IPS-18c (cell line): ENCODE measurements around the gene FAM219A.

Experiments used
- H3K4me3 ChIP-seq: 2 replicates; pipeline ENCODE4 v1.7.0; 2013; ENCODE audit warnings: low read depth, mild to moderate bottlenecking, low read length, moderate library complexity; ENCODE audit not compliant: insufficient read depth
- H3K9me3 ChIP-seq: one replicate; pipeline ENCODE4 v1.6.1; 2013; ENCODE audit warnings: mild to moderate bottlenecking, low read length, moderate library complexity; ENCODE audit not compliant: control insufficient read depth, insufficient read depth

Gene FAM219A

GRCh38 chr9:34398875-34399274 lies 59.5 kb downstream of the FAM219A start:
- no peak overlapping the region for H3K4me3 ChIP-seq
- no peaks in the 10 kb centered on the region for H3K9me3 ChIP-seq

- Histone ChIP-seq H3K4me3 (no peak overlapping the region), H3K9me3 (no peaks in the 10 kb centered on the region)
Measured at GRCh38 chr9:34396276-34397214, 61.8 kb downstream of the FAM219A start.

GRCh38 chr9:34392511-34392910 lies 65.9 kb downstream of the FAM219A start:
- no peaks in the 10 kb centered on the region for H3K9me3 ChIP-seq
- no peak overlapping the region for H3K4me3 ChIP-seq

- Histone ChIP-seq H3K4me3 (no peak overlapping the region), H3K9me3 (no peaks in the 10 kb centered on the region)
Measured at GRCh38 chr9:34387239-34387638, 71.1 kb downstream of the FAM219A start.

GRCh38 chr9:34386656-34387055 lies 71.7 kb downstream of the FAM219A start:
- Histone ChIP-seq H3K9me3 (no peaks in the 10 kb centered on the region), H3K4me3 (no peak overlapping the region)

GRCh38 chr9:34385561-34386230 lies 72.7 kb downstream of the FAM219A start:
- no peaks in the 10 kb centered on the region for H3K9me3 ChIP-seq

GRCh38 chr9:34384368-34385165 lies 73.8 kb downstream of the FAM219A start:
- H3K9me3 ChIP-seq, result no peaks in the 10 kb centered on the region
- H3K4me3 ChIP-seq, result no peak overlapping the region

More at GRCh38 chr9:34385561-34386230, 72.7 kb downstream of the FAM219A start:
- H3K4me3 ChIP-seq, result no peak overlapping the region

GRCh38 chr9:34383904-34384303 lies 74.5 kb downstream of the FAM219A start:
- no peaks in the 10 kb centered on the region for H3K9me3 ChIP-seq
- no peak overlapping the region for H3K4me3 ChIP-seq

GRCh38 chr9:34382879-34383278 lies 75.5 kb downstream of the FAM219A start:
- Histone ChIP-seq H3K4me3 (no peak overlapping the region), H3K9me3 (peaks cover 2% of the 10 kb centered on the region)

- peaks cover 2% of the 10 kb centered on the region for H3K9me3 ChIP-seq
- H3K4me3 ChIP-seq, result 0 out of 2 replicates have a peak overlapping the region, but pooled peaks have one; percentile 92
Measured at GRCh38 chr9:34382054-34382453, 76.3 kb downstream of the FAM219A start.

- H3K4me3 ChIP-seq, result peak overlapping the region; percentile 92
Measured at GRCh38 chr9:34381323-34381722, 77.0 kb downstream of the FAM219A start.

GRCh38 chr9:34380511-34381315 lies 77.7 kb downstream of the FAM219A start:
- peaks cover 2% of the 10 kb centered on the region for H3K9me3 ChIP-seq
- peak overlapping the region; percentile 92 for H3K4me3 ChIP-seq

More at GRCh38 chr9:34381323-34381722, 77.0 kb downstream of the FAM219A start:
- peaks cover 2% of the 10 kb centered on the region for H3K9me3 ChIP-seq

- H3K4me3 ChIP-seq, result peak overlapping the region; percentile 92
Measured at GRCh38 chr9:34380034-34380510, 78.3 kb downstream of the FAM219A start.

GRCh38 chr9:34379334-34380033 lies 78.9 kb downstream of the FAM219A start:
- H3K9me3 ChIP-seq, result peaks cover 2% of the 10 kb centered on the region
- H3K4me3 ChIP-seq, result peak overlapping the region; percentile 92

More at GRCh38 chr9:34380034-34380510, 78.3 kb downstream of the FAM219A start:
- H3K9me3 ChIP-seq, result peaks cover 2% of the 10 kb centered on the region

GRCh38 chr9:34378376-34379060 lies 79.9 kb downstream of the FAM219A start:
- H3K4me3 ChIP-seq, result no peak overlapping the region
- peaks cover 2% of the 10 kb centered on the region for H3K9me3 ChIP-seq
